A172 (cell line): Measurements from ENCODE around the gene TUBB3. TPM values are rescaled to one million over a fixed set of nuclear protein-coding genes. Genes with fewer than 3 reads are reported as not detected.
"Not testable (repeated sequence)": the region's sequence is repeated elsewhere in the genome, so short reads cannot be mapped to it uniquely, and the experiment has no call there.

ENCODE experiments used
- DNase-seq: peaks from one replicate; pipeline ENCODE4 v3.0.0-alpha.2; 2015; ENCODE audit warnings: low spot score
- total RNA-seq: library from RNA; depleted of rRNA; stranded (reverse); fragments of >200 nt; shearing (Covaris generic); gene quantifications from 2 replicates; pipeline ENCODE4 v1.2.3, GENCODE V29; 2014

The TUBB3 gene
- total RNA-seq, 1 experiment from 2014 or later = 743 TPM

GRCh38 chr16:89918453-89919347 lies 4.4 kb upstream of the TUBB3 start, which contains the start of gene MC1R:
Gene MC1R, plus strand, starts transcription at chr16:89918862. Its CDS starts 397 bp downstream, at chr16:89919259.
- peak; percentile 46 for DNase-seq

DNA sequence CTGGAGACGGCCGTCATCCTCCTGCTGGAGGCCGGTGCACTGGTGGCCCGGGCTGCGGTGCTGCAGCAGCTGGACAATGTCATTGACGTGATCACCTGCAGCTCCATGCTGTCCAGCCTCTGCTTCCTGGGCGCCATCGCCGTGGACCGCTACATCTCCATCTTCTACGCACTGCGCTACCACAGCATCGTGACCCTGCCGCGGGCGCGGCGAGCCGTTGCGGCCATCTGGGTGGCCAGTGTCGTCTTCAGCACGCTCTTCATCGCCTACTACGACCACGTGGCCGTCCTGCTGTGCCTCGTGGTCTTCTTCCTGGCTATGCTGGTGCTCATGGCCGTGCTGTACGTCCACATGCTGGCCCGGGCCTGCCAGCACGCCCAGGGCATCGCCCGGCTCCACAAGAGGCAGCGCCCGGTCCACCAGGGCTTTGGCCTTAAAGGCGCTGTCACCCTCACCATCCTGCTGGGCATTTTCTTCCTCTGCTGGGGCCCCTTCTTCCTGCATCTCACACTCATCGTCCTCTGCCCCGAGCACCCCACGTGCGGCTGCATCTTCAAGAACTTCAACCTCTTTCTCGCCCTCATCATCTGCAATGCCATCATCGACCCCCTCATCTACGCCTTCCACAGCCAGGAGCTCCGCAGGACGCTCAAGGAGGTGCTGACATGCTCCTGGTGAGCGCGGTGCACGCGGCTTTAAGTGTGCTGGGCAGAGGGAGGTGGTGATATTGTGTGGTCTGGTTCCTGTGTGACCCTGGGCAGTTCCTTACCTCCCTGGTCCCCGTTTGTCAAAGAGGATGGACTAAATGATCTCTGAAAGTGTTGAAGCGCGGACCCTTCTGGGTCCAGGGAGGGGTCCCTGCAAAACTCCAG lies 3.4 kb upstream of the TUBB3 start:
- no peak for DNase-seq

DNA sequence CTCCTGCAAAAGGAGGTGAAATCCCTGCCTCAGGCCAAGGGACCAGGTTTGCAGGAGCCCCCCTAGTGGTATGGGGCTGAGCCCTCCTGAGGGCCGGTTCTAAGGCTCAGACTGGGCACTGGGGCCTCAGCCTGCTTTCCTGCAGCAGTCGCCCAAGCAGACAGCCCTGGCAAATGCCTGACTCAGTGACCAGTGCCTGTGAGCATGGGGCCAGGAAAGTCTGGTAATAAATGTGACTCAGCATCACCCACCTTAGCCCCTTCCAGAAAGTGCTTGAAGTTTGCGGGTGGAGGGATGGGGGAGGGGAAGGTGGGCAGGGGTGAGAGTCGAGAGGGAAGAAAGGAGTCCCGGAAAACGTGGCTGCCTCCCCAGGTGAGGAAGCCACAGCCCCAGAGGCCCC lies 2.4 kb upstream of the TUBB3 start:
- DNase-seq = peak; percentile 41

DNA sequence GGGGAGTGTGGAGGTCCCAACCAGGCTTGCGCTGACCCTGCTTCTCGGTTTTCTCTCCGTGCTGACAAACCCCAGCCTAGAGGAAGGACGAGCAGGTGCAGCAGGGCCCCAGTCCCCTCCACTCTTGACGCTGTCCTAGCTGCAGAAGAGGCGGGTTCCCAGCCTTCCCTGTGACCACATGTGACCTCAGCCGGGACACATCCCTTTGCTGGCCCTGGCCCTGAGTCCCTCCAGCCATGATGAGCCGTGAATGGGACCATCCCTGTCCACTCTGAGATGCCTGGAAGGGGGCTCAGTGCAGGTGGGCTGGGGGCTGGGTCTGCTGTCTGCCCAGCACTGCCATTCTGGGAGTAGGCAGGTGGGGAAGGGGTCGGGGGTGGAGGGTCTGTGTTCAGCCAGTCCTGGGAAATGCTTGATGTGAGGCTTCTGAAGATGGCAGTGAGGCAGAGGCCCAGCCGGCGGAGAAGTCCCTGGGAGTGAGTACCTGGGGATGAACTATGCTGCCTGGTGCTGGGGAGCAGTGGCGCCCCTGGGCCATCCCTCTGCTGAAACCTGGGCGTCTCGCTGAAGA lies 1.9 kb upstream of the TUBB3 start:
- DNase-seq = no peak

DNA sequence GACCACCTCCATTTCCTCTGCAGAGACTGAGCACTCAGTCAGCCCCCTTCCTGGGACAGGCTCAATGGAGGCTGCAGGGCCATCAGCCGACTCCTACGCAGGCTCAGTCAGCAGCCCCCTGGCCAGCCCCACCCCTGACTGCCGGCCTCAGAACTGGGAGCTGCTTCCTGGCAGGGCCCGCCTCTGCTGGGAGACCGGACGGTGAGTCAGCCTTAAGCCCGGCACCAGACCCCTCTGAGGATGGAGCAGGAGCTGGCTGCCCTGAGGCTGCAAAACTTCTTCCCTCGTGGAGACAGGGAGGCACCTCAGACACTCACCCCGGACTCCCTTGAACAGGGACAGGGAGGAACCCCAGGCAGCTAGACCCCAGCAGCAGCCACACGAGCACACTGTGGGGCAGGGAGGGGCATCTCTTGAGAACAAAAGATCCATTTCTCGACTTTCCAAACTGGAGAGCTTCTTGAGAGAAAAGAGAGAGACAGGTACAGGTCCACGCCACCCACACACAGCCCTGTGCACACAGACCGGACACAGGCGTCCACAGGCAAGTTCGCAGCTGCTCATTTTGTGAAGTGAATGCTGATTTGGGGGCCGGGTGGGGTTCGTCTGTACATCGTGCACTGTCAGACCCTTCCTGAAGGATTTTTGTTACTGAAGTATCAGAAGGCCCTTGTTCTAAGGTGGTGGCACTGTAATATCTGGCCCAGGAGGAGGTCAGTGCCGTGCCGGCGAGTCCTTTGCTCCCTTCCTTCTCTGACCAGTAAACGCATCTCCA lies 1.3 kb upstream of the TUBB3 start:
- peak; percentile 94 for DNase-seq

DNA sequence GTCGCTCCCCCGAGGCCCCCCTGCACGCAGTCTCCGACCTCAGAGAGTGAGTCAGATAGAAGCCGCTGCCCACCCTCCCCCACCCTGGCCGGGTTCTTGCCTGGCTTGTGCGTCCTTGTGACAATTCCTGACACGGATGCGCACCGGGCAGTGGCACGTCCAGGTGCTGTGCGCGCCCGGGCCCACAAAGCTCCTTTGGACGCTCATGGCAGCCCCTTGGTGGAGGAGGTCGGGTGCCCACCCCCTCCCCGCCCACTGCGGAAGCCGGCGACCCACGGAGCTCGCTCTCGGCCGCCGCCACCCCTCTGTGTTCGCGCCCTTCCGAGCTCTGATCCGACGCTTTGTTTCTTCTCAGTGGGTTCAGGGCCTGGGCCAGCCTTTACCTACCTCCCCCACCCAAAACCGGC lies 662 bp upstream of the TUBB3 start:
- DNase-seq = peak; percentile 95

- peak; percentile 36 for DNase-seq
Measured at GRCh38 chr16:89923640-89924296, 626 bp downstream of the TUBB3 start.

- peak; percentile 36 for DNase-seq
Measured at GRCh38 chr16:89924297-89924924, 1.3 kb downstream of the TUBB3 start.

GRCh38 chr16:89924925-89925307 lies 1.8 kb downstream of the TUBB3 start:
- no peak for DNase-seq

DNA sequence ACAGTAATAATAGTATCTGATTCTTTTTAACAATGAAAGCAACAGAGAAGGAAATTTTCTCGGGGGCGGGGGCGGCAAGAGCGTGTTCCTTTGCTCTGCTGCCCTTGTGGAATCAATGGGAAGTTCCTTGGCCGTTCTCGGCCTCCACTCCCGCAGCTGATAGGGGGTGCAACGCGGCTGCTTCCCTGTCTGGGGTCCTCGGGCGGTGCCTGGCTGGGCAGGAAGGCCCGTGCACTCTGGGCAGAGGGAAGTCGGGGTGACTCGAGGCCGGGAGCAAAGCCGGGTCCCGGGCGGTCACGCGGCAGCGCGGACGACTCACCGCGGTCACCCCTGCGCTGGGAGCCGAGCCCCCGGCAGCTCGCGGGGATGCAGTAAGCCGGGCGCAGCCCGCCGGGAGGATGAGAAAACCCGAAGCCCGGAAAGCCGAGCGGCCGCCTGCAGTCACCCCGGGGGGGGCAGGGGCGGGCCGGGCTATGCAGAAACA lies 2.5 kb downstream of the TUBB3 start:
- no peak for DNase-seq

GRCh38 chr16:89931305-89931896 lies 8.3 kb downstream of the TUBB3 start:
- no peak for DNase-seq

- DNase-seq = no peak
Measured at GRCh38 chr16:89931964-89932363, 8.8 kb downstream of the TUBB3 start.

DNA sequence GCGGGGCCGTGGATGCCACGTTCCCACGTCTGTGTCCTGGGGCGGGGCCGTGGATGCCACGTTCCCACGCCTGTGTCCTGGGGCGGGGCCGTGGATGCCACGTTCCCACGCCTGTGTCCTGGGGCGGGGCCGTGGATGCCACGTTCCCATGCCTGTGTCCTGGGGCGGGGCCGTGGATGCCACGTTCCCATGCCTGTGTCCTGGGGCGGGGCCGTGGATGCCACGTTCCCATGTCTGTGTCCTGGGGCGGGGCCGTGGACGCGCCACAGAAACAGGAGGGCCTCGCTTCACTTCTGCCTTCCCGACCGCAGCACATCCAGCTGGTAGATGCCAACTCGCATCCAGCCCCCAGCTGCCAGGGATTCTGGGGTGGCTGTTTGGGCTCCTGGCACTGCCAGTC lies 10.9 kb downstream of the TUBB3 start:
- DNase-seq = not testable (repeated sequence)

GRCh38 chr16:89934611-89935553 lies 11.7 kb downstream of the TUBB3 start:
- no peak for DNase-seq

GRCh38 chr16:89935620-89936019 lies 12.5 kb downstream of the TUBB3 start:
- not testable (repeated sequence) for DNase-seq

GRCh38 chr16:89936034-89936433 lies 12.9 kb downstream of the TUBB3 start:
- DNase-seq = no peak

DNA sequence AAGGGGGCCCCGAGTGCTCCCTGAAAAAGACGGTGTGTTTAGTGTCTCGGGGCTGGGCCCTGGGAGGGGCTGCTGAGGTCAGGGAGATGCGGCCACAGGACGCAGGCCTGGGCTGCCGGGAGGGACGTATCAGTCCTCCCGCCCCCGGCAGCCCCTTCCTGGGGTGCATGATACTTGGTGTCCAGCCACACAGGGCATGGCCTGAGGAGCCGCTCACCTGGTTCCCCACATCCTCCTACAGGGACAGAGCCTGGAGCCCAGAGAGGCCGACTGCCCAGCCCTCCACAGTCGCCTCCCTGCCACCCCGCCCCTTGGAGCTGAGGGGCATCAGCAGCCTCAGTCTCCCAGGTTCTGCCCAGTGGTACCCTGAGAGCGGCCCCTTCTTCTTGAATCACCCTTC lies 13.4 kb downstream of the TUBB3 start:
- no peak for DNase-seq

DNA sequence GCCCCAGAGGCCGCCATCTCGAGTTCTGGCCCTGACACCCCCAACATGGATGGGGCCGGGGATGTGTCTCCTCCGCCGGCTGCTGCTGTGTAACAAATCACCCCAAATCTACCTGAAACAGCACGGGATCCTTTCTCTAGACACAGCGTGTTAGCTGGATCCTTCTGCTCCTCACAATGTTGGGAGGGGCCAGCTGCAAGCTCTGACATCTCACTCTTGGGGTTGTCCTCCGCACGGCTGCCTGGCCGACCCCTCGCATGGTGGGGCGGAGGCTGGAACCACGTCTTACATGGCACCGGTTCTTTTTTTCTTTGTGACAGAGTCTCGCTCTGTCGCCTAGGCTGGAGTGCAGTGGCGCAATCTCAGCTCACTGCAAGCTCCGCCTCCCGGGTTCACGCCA lies 13.8 kb downstream of the TUBB3 start:
- no peak for DNase-seq
